Ovary (tissue), 3 donors: ENCODE measurements around the gene IL1RAP.

Experiments
- CTCF ChIP-seq, 3 donors: fragments of 450-650 bp in 2 of 3; fragments of 200-600 bp in 1 of 3; IDR thresholded peaks; one replicate each; pipeline versions ENCODE4 v1.5.1 to v1.8.0; 2016 to 2022; ENCODE audit warnings: antibody characterized with exemption in 3 of 3, mild to moderate bottlenecking in 1 of 3
- POLR2A ChIP-seq: fragments of 450-650 bp; IDR thresholded peaks from one replicate; pipeline ENCODE4 v1.6.1; 2017; ENCODE audit warnings: antibody characterized with exemption, mild to moderate bottlenecking, moderate library complexity
- donor health status: DM: no; HTN: no; CAD: no.

DNA sequence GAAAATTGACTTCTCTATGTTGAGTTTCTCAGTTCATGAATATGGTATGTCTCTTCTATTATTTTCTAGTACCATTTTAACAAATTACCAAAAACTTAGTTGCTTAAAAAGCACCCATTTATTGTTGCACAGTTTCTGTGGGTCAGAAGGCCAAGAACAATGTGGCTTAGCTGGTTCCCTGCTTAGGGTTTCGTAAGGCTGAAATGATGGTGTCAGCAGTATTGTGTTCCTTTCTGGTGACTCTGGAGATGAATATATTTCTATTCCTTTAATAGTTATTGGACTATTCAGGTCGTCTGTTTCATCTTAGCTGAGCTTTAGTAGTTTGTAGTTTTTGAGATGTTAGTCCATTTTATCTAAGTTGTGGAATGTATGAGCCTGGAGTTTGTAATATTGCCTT is 44.9 kb downstream of the IL1RAP start:
- TF ChIP-seq CTCF (IDR thresholded peaks at IDR 0.05) (no peak), POLR2A (no peak)
